GM04504 (cell line): Measurements from ENCODE around the gene C11orf42.
"Not testable (repeated sequence)": the region's sequence is repeated elsewhere in the genome, so short reads cannot be mapped to it uniquely, and the experiment has no call there.

Source experiments
- DNase-seq: peaks from one replicate; pipeline ENCODE4 v3.0.0-alpha.2; 2012; ENCODE audit warnings: low read depth

C11orf42 gene

GRCh38 chr11:6223854-6224253 is 18.5 kb downstream of the C11orf42 start:
- DNase-seq, result no peak

- no peak for DNase-seq
Measured at GRCh38 chr11:6224421-6224820, 19.1 kb downstream of the C11orf42 start.

GRCh38 chr11:6225024-6225423 is 19.7 kb downstream of the C11orf42 start:
- DNase-seq, result no peak

DNA sequence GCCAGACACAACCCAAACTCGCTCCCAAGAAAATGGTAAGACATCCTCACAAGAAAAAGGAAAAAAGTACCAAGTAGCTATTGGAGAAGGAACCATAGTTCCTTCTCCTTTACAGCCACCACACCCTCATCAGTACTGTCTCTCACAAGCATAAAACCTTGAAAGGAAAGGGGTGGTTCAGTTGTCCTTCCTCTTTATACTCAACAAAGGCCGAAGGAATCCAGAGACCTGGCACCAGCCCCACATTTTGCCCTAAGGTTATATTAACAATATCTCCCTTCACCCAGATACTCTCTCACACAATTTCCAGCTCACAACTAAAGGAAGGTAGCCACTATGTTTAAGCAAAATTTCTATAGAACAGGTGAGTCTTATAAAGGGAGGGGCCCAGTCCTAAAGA is 20.5 kb downstream of the C11orf42 start:
- no peak for DNase-seq

DNA sequence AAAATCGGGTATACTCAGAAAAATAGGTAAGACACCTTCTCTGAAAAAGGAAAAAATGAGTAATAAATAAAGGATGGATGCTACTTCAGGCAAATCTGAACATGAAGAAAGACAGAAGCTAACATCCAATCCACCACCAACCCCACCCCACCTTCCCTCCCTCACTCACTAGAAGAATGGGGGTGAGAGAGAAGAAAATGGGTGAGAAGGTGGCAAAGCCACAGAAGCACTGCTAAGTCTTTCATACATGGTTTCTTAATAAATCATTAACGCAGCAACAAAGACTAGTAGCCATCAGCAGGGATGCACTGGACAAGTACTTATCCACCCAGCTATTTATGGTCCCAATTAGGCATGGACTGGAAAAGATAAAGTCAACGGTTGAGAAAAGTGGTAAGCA is 23.2 kb downstream of the C11orf42 start:
- DNase-seq, result no peak

DNA sequence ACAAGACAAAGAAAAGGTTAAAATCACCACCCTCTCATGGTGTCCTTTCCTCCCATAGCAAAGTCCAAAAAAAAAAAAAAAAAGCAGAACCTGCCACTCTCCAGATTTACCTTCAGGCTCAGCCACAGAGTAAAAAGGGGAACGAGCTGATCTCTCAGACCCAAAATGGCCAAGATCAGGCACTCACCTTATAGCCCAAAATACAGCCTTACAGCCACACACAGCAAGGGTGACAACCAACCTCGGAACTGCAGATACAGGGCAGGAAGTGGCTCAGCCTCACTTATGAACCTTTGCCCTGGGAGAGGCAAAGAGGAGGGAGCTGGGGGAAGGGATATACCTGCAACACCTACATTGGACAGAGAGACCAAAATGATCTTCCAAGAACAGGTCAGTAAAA is 24.6 kb downstream of the C11orf42 start:
- no peak for DNase-seq

- no peak for DNase-seq
Measured at GRCh38 chr11:6232899-6233298, 27.5 kb downstream of the C11orf42 start.

DNA sequence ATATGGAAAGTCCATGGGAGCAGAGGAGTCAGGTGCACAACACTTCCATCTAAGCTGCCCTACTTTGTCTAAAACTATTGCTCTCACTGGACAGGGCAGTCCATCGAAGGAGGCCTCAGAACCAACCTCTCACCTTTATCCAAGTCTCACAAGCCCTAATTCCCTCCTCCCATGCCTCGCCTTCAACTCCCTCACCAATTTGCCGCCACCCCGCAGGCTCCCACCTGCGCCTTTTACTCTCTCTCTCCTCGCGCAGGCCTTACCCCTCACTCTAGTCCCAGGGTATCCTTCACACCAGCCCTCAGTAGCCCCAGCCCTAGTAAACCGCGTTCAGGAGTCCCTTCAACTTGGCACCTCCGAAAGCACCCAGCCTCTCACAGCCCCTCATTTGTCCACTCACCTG is 28.6 kb downstream of the C11orf42 start:
- no peak for DNase-seq

DNA sequence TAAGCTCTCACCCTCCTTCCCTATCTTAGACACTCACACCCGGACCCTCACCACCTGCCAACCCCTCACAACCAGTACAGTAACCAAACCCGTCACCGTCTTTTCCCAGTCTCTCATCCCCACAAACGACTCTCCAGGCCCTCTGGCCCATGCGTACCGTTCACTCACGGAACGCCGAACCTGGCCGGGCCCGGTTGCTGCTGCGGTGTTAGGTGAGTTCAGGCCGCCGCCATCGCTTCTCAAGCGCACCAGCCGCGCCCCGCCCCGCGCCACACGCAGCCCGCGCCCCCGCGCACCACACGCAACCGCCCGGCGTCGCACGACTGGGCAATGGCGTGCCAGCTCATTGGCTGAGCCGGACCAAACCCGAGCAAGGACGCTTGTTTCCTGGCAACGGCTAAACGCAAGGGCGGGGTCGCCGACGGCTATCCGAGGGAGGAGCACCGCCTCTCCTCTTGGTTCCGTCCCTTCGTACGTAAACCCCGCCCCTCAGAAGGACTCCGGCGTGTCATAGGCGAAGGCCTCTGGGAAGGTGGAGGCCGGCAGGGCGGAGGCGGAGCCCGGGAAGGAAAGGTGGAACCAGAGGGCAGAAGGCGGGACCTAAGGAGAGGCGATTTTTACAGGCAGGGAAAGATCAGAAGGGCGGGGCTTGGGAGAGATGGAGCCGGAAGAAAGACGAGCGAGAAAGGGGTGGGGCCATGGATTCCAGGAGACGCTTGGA is 29.2 kb downstream of the C11orf42 start, which contains the start of gene FHIP1B:
FHIP1B (minus strand) TSS at position 250 of the 721 bp plus-strand sequence. CDS start 10,120 bp downstream, outside the sequence.
- DNase-seq, result peak; percentile 100

- no peak for DNase-seq
Measured at GRCh38 chr11:6237266-6237665, 31.9 kb downstream of the C11orf42 start.

- no peak for DNase-seq
Measured at GRCh38 chr11:6237761-6238302, 32.5 kb downstream of the C11orf42 start.

GRCh38 chr11:6238902-6239301 is 33.5 kb downstream of the C11orf42 start, which contains the start of gene CNGA4:
Gene CNGA4 (plus strand): TSS chr11:6239089. CDS start chr11:6239207, 118 bp downstream.
- DNase-seq, result no peak

GRCh38 chr11:6240139-6240538 is 34.8 kb downstream of the C11orf42 start:
- DNase-seq, result no peak

DNA sequence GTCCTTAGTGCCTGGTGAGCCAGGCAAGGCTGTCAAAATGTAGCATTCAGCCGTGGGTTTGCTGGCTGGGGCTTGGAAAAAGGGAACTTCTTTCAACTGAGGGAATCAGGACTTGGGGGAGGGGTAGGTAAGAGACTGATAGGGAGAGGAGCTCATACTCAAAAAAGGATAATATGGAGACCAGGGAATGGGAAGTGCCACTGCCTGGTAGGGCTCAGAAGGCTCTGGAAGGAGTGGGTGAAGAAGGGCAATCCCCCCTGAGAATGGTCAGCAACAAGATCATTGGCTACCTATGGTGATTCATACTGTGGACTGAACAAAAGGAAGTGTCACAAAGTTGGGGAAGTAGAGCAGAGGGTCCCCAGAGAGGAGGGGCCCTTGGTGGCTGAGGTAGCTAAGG is 35.4 kb downstream of the C11orf42 start:
- DNase-seq, result no peak

GRCh38 chr11:6241316-6241715 is 36.0 kb downstream of the C11orf42 start:
- DNase-seq, result no peak

DNA sequence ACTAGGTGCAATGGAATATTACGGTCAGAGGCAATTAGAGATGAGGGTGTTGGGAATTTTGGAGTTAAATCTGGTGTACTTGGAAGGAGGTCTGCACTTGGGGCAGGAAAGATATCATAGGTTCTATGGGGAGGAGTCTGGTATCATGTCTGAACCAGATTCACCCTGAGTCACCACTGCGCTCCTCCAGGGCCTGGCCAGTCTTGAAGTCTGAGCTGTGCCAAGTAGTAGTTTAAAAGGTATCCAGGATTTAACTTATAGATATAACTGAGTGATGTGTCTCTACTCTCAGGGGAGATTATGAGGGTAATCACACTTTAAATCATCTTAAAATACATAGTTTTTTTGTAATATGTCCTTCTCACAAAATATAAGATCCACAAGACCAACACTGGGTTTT is 40.2 kb downstream of the C11orf42 start:
- DNase-seq, result no peak

- DNase-seq, result no peak
Measured at GRCh38 chr11:6248248-6248647, 42.9 kb downstream of the C11orf42 start.

DNA sequence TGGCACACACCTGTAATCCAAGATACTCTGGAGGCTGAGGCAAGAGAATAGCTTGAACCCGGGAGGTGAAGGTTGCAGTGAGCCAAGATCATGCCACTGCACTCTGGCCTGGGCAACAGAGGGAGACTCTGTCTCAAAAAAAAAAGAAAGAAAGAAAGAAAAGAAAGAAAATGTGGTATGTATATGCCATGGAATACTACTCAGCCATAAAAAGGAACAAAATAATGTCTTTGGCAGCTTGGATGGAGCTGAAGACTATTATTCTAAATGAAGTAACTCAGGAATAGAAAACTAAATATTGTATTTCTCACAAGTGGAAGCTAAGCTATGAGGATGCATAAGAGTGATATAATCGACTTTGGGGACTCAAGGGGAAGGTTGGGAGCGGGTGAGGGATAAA is 43.5 kb downstream of the C11orf42 start:
- DNase-seq, result not testable (repeated sequence)

DNA sequence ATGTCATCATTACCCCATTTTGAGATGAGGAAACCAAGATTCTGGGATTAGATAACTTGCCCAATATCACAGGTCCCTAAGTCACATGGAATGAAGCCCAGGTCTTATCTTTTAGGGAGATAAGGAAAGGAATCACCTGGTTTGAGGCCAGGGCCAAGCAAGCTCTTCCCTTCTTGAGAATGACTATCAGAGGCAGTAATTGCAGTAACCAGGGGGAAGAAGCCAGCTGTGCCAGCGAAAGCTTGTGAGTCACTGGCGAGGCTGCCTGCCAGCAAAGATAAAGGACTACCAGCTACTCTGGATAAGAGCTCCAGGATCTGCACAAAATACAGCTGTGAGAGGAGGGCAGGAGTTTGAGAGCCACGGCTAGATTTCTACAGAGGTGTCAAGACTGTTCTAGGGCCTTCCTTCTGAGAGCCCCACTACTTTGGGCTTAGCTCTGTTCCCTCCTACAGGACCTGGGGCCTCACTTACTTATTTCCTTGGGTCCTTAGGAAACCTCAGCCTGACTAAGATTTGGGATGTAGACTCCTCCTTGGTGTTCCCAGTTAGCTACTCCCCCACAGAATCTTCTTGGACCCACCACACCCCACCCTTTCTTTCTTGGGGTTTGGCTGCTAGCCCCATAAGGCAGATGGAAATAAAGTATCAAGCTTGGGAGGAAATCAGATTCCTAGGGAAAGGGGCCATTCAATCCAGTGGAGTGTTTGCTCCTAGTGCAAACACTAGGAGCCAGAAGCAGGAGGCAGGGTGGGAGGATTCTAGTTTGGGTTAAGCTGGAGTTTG is 44.6 kb downstream of the C11orf42 start:
- DNase-seq, result no peak

DNA sequence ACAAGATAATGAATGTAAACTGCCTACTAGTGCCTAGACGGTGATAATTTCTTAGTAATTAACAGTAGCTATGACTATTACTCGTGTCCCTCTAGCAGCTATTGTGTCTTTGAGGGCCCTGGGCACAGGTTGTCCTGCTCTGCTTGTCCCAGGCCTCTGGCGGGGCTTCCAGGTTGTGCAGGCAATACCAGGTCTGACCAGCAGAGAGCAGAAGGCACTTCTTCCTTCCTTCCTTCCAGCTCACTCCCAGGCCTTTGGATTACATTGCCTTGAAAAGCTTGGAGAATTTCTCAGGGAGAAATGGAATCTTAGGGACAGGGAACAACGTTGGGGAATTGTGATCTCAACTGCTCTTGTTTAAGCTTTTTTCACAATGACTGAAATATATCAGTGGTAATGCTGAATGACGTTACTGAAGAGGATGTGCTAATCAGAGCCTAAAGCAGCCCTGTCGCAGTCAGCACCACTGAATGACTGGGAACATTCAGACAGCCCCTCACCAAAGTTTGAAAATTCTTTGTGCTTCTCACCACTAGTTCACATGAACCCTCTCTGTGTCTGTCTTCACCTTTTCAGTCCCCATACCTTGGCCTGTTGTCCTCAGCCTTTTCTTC is 45.9 kb downstream of the C11orf42 start:
- DNase-seq, result no peak

DNA sequence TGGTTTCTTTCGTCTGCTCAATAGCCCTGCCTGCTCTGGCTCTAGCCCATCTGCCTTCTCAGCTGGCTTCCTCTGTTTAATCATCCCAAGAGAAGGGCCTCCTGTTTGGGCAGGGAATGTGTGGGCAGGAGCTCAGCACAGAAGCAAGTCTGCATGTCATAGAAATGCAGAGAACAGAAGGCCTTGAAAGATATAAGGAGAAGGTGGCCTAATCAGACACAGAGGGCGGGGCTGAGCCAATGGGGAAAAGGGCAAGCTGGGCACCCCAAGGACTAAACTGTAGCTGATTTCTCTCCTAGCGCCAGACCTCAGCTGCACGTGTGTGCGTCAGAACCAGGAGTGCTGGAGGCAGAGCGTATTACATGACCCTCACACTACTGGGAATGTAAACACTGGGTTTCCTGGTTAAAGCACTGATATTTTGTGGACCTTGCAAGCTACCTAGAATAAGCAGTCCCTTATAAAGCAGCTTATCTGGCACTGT is 46.7 kb downstream of the C11orf42 start:
- no peak for DNase-seq

- no peak for DNase-seq
Measured at GRCh38 chr11:6253197-6253596, 47.8 kb downstream of the C11orf42 start.
